ENCODE measurements around the gene UNC5A.

Gene UNC5A

GRCh38 chr5:176803068-176803942 is 7.1 kb upstream of the UNC5A start:
- Histone ChIP-seq H3K9me3 (ENCODE audit: control insufficient read depth, insufficient read depth, low read depth, low read length) (no peaks in the 10 kb centered on the region), H3K4me1 (ENCODE audit: control insufficient read depth, insufficient read depth, low read length) (no peaks in the 10 kb centered on the region), H3K36me3 (ENCODE audit: control insufficient read depth in 2 of 2, insufficient read depth in 1 of 2, low read length in 2 of 2) (no peaks in the 10 kb centered on the region), H3K4me3 (ENCODE audit: low read depth, low read length) (no peak overlapping the region), H3K27ac (ENCODE audit: extremely low read depth, low read depth, low read length) (no peak overlapping the region)
- POLR2A ChIA-PET, result no interaction called here
- CTCF ChIA-PET, result interaction anchor here (0.6 kb wide), 3 partner anchors 14 to 84 kb away, joined by 3 read pairs; no protein-coding TSS in a partner anchor
- TF ChIP-seq ZIC2 (tag by site-specific recombination; IDR thresholded peaks at IDR 0.05) (peak; percentile 94), HOXC10 (CRISPR knock-in tag; IDR thresholded peaks at IDR 0.05) (no peak), ZFP41 (tag by site-specific recombination; IDR thresholded peaks at IDR 0.05; ENCODE audit: borderline replicate concordance) (no peak), PRDM10 (tag by site-specific recombination; IDR thresholded peaks at IDR 0.05) (no peak), ZNF704 (tag by site-specific recombination; IDR thresholded peaks at IDR 0.05) (no peak), ZNF155 (tag by site-specific recombination; IDR thresholded peaks at IDR 0.05) (no peak), KLF17 (tag by site-specific recombination; IDR thresholded peaks at IDR 0.05) (no peak), ZNF133 (tag by site-specific recombination; IDR thresholded peaks at IDR 0.05) (0 out of 2 replicates have a peak, but pooled peaks have one; percentile 30), ZNF658 (tag by site-specific recombination; IDR thresholded peaks at IDR 0.05) (no peak), ZNF121 (tag by site-specific recombination; IDR thresholded peaks at IDR 0.05) (no peak), ZNF623 (tag by site-specific recombination; IDR thresholded peaks at IDR 0.05) (no peak), AEBP2 (tag by site-specific recombination; IDR thresholded peaks at IDR 0.05; ENCODE audit: borderline replicate concordance) (no peak), ZNF549 (tag by site-specific recombination; IDR thresholded peaks at IDR 0.05) (no peak), ZNF184 (tag by site-specific recombination; IDR thresholded peaks at IDR 0.05) (no peak), ZNF404 (tag by site-specific recombination; IDR thresholded peaks at IDR 0.05) (no peak), GLIS1 (tag by site-specific recombination; IDR thresholded peaks at IDR 0.05) (peak; percentile 99), ZNF580 (tag by site-specific recombination; IDR thresholded peaks at IDR 0.05) (no peak), PRDM4 (tag by site-specific recombination; IDR thresholded peaks at IDR 0.05) (no peak), ZNF701 (tag by site-specific recombination; IDR thresholded peaks at IDR 0.05) (no peak), ZNF433 (tag by site-specific recombination; IDR thresholded peaks at IDR 0.05; ENCODE audit: low read depth) (no peak), ZNF248 (tag by site-specific recombination; IDR thresholded peaks at IDR 0.05) (no peak), ZSCAN4 (tag by site-specific recombination; IDR thresholded peaks at IDR 0.05) (peak; percentile 75), ZNF664 (tag by site-specific recombination; IDR thresholded peaks at IDR 0.05) (no peak), ZFHX2 (tag by site-specific recombination; conservative IDR thresholded peaks at IDR 0.05) (peak; percentile 36; the same call in 1 of the 2 replicates)
